ENCODE results near the gene SURF6.
A peak's percentile ranks its signal among the peaks of the same experiment; 100 is the strongest.
"Not testable (repeated sequence)": the region's sequence is repeated elsewhere in the genome, so short reads cannot be mapped to it uniquely, and the experiment has no call there.

The SURF6 gene

GRCh38 chr9:133335924-133336811 lies at the start of gene SURF6:
SURF6 (minus strand) TSS chr9:133336188; CDS start chr9:133336132, 56 bp downstream.
- DNase-seq = peak; percentile 90

- DNase-seq = no peak
Measured at GRCh38 chr9:133385452-133385851, 49.5 kb upstream of the SURF6 start.

- DNase-seq = no peak
Measured at GRCh38 chr9:133384736-133385321, 48.8 kb upstream of the SURF6 start.

- no peak for DNase-seq
Measured at GRCh38 chr9:133383438-133383837, 47.5 kb upstream of the SURF6 start.

- DNase-seq = no peak
Measured at GRCh38 chr9:133382507-133383141, 46.6 kb upstream of the SURF6 start.

GRCh38 chr9:133380734-133381133 lies 44.7 kb upstream of the SURF6 start:
- DNase-seq = no peak

- DNase-seq = no peak
Measured at GRCh38 chr9:133379153-133380086, 43.4 kb upstream of the SURF6 start.

- DNase-seq = peak; percentile 23
Measured at GRCh38 chr9:133378408-133378962, 42.5 kb upstream of the SURF6 start.

GRCh38 chr9:133377721-133378216 lies 41.8 kb upstream of the SURF6 start:
- DNase-seq = no peak

- DNase-seq = not testable (repeated sequence)
Measured at GRCh38 chr9:133377280-133377679, 41.3 kb upstream of the SURF6 start.

GRCh38 chr9:133375724-133376654 lies 40.0 kb upstream of the SURF6 start, which contains the start of the genes STKLD1 and SURF4:
STKLD1 (plus strand) TSS chr9:133376366; CDS start chr9:133376474, 108 bp downstream.
SURF4 (minus strand) TSS chr9:133376060; CDS start chr9:133375969, 91 bp downstream.
- DNase-seq = peak; percentile 96

GRCh38 chr9:133375116-133375723 lies 39.2 kb upstream of the SURF6 start:
- no peak for DNase-seq

GRCh38 chr9:133374612-133375115 lies 38.7 kb upstream of the SURF6 start:
- DNase-seq = no peak

- DNase-seq = no peak
Measured at GRCh38 chr9:133372144-133372543, 36.2 kb upstream of the SURF6 start.

- no peak for DNase-seq
Measured at GRCh38 chr9:133371261-133371711, 35.3 kb upstream of the SURF6 start.

- DNase-seq = no peak
Measured at GRCh38 chr9:133370685-133371084, 34.7 kb upstream of the SURF6 start.

- no peak for DNase-seq
Measured at GRCh38 chr9:133369933-133370332, 33.9 kb upstream of the SURF6 start.

GRCh38 chr9:133369422-133369821 lies 33.4 kb upstream of the SURF6 start:
- no peak for DNase-seq

GRCh38 chr9:133368249-133368881 lies 32.4 kb upstream of the SURF6 start:
- DNase-seq = peak; percentile 56

All from NCI-H2029 (cell line).